ENCODE data around the gene SHISAL2A. TPM values are rescaled to one million over a fixed set of nuclear protein-coding genes. Genes with fewer than 3 reads are reported as not detected.

The SHISAL2A gene
- total and polyA plus RNA-seq, 3 donors from 2014 or later: 2.2 to 5.0 (median 4.8) TPM

- WGBS, 2 donors: 86 to 88% methylated on average over 5 of the region's 5 CpGs
- no peak for DNase-seq
- TF ChIP-seq CTCF (IDR thresholded peaks at IDR 0.05) (no peak), POLR2A (IDR thresholded peaks at IDR 0.05) (no peak)
- no peak overlapping the region for H3K4me3 ChIP-seq
- no peaks in the 10 kb centered on the region for H3K36me3 ChIP-seq (ENCODE audit: low read depth, missing control alignments)
- H3K27me3 ChIP-seq: no peaks in the 10 kb centered on the region
- intact Hi-C loops (cut with DNase I; ENCODE audit: low total_unique reads): no loop called here
- H3K4me1 ChIP-seq: no peaks in the 10 kb centered on the region
- H3K27ac ChIP-seq: no peak overlapping the region
- no peaks in the 10 kb centered on the region for H3K9me3 ChIP-seq
Observed at GRCh38 chr1:52679498-52679897, 46.5 kb downstream of the SHISAL2A start.

GRCh38 chr1:52680353-52680752, 47.4 kb downstream of the SHISAL2A start:
- no peak for TF ChIP-seq POLR2A (IDR thresholded peaks at IDR 0.05)
- no peak for TF ChIP-seq CTCF (IDR thresholded peaks at IDR 0.05)
- no peak overlapping the region for H3K4me3 ChIP-seq
- 86 to 90% methylated on average over 3 of the region's 3 CpGs for WGBS, 2 donors
- intact Hi-C loops (cut with DNase I; ENCODE audit: low total_unique reads): no loop called here
- H3K27ac ChIP-seq: no peak overlapping the region
- no peak for DNase-seq
- no peaks in the 10 kb centered on the region for H3K4me1 ChIP-seq
- no peaks in the 10 kb centered on the region for H3K9me3 ChIP-seq
- H3K27me3 ChIP-seq: no peaks in the 10 kb centered on the region
- no peaks in the 10 kb centered on the region for H3K36me3 ChIP-seq (ENCODE audit: low read depth, missing control alignments)

- Histone ChIP-seq H3K4me1 (no peaks in the 10 kb centered on the region), H3K9me3 (no peaks in the 10 kb centered on the region), H3K27ac (no peak overlapping the region), H3K36me3 (ENCODE audit: low read depth, missing control alignments) (no peaks in the 10 kb centered on the region), H3K4me3 (no peak overlapping the region), H3K27me3 (no peaks in the 10 kb centered on the region)
- no peak for DNase-seq
- TF ChIP-seq POLR2A (IDR thresholded peaks at IDR 0.05): no peak
- no peak for TF ChIP-seq CTCF (IDR thresholded peaks at IDR 0.05)
- WGBS, 2 donors: 71 to 90% methylated on average over 4 of the region's 4 CpGs
- intact Hi-C loops (cut with DNase I; ENCODE audit: low total_unique reads): no loop called here
Observed at GRCh38 chr1:52681136-52681535, 48.2 kb downstream of the SHISAL2A start.

- H3K27ac ChIP-seq: no peak overlapping the region
- intact Hi-C loops (cut with DNase I; ENCODE audit: low total_unique reads): no loop called here
- WGBS, 2 donors: 90 to 95% methylated on average over 4 of the region's 4 CpGs
- DNase-seq: no peak
- no peaks in the 10 kb centered on the region for H3K9me3 ChIP-seq
- no peaks in the 10 kb centered on the region for H3K36me3 ChIP-seq (ENCODE audit: low read depth, missing control alignments)
- TF ChIP-seq CTCF (IDR thresholded peaks at IDR 0.05) (no peak), POLR2A (IDR thresholded peaks at IDR 0.05) (no peak)
- H3K4me1 ChIP-seq: no peaks in the 10 kb centered on the region
- no peaks in the 10 kb centered on the region for H3K27me3 ChIP-seq
- H3K4me3 ChIP-seq: no peak overlapping the region
Observed at GRCh38 chr1:52683367-52683940, 50.5 kb downstream of the SHISAL2A start.

- intact Hi-C loops (cut with DNase I; ENCODE audit: low total_unique reads): no loop called here
- Histone ChIP-seq H3K27me3 (no peaks in the 10 kb centered on the region), H3K36me3 (ENCODE audit: low read depth, missing control alignments) (no peaks in the 10 kb centered on the region), H3K4me3 (no peak overlapping the region), H3K27ac (no peak overlapping the region), H3K4me1 (no peaks in the 10 kb centered on the region), H3K9me3 (no peaks in the 10 kb centered on the region)
- DNase-seq: no peak
- TF ChIP-seq CTCF (IDR thresholded peaks at IDR 0.05): no peak
- no peak for TF ChIP-seq POLR2A (IDR thresholded peaks at IDR 0.05)
- WGBS, 2 donors: 93 to 97% methylated on average over 1 of the region's 1 CpG
Observed at GRCh38 chr1:52684545-52684944, 51.6 kb downstream of the SHISAL2A start.
